Activated CD4-positive, alpha-beta T cell treated with anti-CD3 and anti-CD28 coated beads, Interleukin-2, amount 10 ng/mL, durations not matched to agents 7 days and 5 days (primary cell): ENCODE data around the gene FAM72C. TPM values are rescaled to one million over a fixed set of nuclear protein-coding genes. Genes with fewer than 3 reads are reported as not detected.
A peak's percentile ranks its signal among the peaks of the same experiment; 100 is the strongest.
"Not testable (repeated sequence)": the region's sequence is repeated elsewhere in the genome, so short reads cannot be mapped to it uniquely, and the experiment has no call there.

Source experiments
- CTCF ChIA-PET: fragments of 350-600 bp; sonication (Branson Sonifier 250); formaldehyde crosslinking; loops from one replicate; lab custom pipeline; 2021; ENCODE audit warnings: antibody characterized with exemption; lab: Charles Lee
- POLR2A ChIA-PET: fragments of 350-600 bp; sonication (Branson Sonifier 250); formaldehyde crosslinking; loops from one replicate; lab custom pipeline; 2021; ENCODE audit warnings: antibody characterized with exemption; lab: Charles Lee
- DNase-seq: peaks from one replicate; pipeline ENCODE4 v3.0.0-alpha.2; 2020
- H3K27ac Mint-ChIP-seq: one replicate; pipeline ENCODE4 v1.8.0; 2021; ENCODE audit warnings: mild to moderate bottlenecking, moderate library complexity, mixed read lengths
- H3K27me3 Mint-ChIP-seq: one replicate; pipeline ENCODE4 v1.8.0; 2021; ENCODE audit warnings: mixed read lengths
- H3K36me3 Mint-ChIP-seq: one replicate; pipeline ENCODE4 v1.8.0; 2021; ENCODE audit warnings: low read depth, mixed read lengths
- H3K4me1 Mint-ChIP-seq: one replicate; pipeline ENCODE4 v1.8.0; 2021; ENCODE audit warnings: mixed read lengths
- H3K4me3 Mint-ChIP-seq: one replicate; pipeline ENCODE4 v1.8.0; 2021; ENCODE audit warnings: mild to moderate bottlenecking, moderate library complexity, mixed read lengths
- H3K9me3 Mint-ChIP-seq: one replicate; pipeline ENCODE4 v1.8.0; 2021; ENCODE audit warnings: mixed read lengths
- total RNA-seq, 2 experiments: library from RNA; stranded (reverse); gene quantifications; one replicate each; pipeline ENCODE4 v1.2.3, GENCODE V29; 2021

FAM72C gene
- total RNA-seq, 2 experiments from 2014 or later, result 10.2 to 11.1 TPM

DNA sequence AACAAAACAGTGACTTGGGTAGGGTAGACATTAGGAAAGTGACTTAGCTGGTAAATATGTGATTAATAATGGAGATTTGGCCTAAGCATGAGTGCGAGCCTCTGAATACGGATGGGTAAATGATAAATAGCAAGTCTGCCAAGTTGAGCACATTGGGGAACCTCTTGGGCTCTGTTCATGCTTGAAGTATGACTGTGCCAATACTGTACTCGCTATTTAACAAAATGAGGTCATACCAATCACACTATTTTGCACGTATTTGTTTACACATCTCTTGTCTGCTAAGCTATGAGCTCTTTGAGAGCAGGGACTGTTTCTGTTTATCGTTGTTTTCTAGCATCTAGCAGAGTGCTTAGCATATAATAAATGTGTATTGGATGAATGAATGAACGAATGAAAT is 24.2 kb upstream of the FAM72C start:
- H3K27ac Mint-ChIP-seq, H3K4me3 Mint-ChIP-seq, CTCF ChIA-PET, H3K9me3 Mint-ChIP-seq, H3K27me3 Mint-ChIP-seq, H3K4me1 Mint-ChIP-seq, H3K36me3 Mint-ChIP-seq, POLR2A ChIA-PET, DNase-seq: not testable (repeated sequence)

DNA sequence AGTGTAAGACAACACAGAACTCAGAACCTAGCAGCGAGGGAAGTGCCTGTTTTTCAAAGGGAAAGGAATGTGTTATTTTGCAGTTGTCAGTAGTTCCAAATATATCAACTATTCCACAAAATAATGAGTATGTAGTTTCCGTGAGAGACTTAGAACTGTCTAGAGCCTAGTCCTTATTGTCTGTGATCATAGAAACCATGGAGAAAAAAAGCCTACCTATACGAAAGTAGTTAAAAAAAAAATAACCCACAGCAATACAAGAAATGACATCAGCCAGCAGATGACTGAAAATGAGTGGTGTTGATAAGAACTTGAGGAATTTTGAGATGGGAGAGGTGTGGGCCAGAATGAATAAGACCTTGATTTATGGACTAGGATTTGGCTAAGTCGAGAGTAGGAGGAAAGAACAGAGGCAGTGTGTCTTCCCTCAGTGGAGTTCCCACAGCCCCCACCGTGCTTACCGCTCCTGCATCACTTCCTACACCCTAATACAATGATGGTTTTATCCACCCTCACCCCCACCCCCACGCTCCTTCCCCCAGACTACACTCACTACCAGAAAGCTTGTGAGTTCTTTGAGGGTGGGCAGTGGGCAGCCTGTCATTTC is 21.6 kb upstream of the FAM72C start:
- CTCF ChIA-PET, H3K27me3 Mint-ChIP-seq, POLR2A ChIA-PET, H3K9me3 Mint-ChIP-seq, DNase-seq, H3K4me3 Mint-ChIP-seq, H3K36me3 Mint-ChIP-seq, H3K27ac Mint-ChIP-seq, H3K4me1 Mint-ChIP-seq: not testable (repeated sequence)

DNA sequence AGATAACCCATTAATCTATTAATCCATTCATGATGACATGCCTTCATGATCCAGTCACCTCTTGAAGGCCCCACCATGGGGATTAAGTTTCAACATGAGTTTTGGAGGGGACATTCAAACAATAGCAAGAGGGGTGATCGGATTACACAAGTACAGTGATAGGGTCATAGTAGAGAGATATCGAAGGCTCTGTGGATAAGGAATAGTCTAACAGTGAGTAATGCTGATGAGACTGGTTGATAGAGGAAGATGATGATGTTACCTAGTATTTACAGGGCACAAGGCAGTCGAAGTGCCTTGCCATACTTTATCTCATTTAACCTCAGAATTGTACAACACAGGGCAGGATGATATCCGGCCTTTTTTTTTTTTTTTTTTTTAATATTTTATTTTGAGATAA is 18.9 kb upstream of the FAM72C start:
- DNase-seq, H3K36me3 Mint-ChIP-seq, CTCF ChIA-PET, H3K4me1 Mint-ChIP-seq, H3K4me3 Mint-ChIP-seq, H3K27ac Mint-ChIP-seq, POLR2A ChIA-PET, H3K27me3 Mint-ChIP-seq, H3K9me3 Mint-ChIP-seq: not testable (repeated sequence)

DNA sequence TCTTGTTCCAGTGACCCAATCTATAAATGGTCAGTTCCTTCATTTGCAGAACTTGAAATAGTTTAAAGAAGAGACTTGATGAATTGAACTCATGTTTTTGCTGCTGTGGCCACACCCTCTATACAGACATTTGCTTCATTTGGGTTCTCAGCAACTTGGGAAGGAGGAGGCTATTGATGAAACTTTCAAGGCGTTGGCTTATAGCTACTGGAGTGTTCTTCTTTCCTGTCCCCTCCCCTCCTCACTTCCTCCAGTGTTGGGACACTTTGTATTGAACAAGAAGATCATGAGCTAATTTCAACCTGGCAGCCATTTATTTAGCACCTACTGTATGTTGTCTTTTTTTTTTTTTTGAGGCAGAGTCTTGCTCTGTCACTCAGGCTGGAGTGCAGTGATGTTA is 17.9 kb upstream of the FAM72C start:
- H3K27me3 Mint-ChIP-seq, H3K36me3 Mint-ChIP-seq, H3K4me1 Mint-ChIP-seq, CTCF ChIA-PET, POLR2A ChIA-PET, H3K9me3 Mint-ChIP-seq, DNase-seq, H3K27ac Mint-ChIP-seq, H3K4me3 Mint-ChIP-seq: not testable (repeated sequence)

DNA sequence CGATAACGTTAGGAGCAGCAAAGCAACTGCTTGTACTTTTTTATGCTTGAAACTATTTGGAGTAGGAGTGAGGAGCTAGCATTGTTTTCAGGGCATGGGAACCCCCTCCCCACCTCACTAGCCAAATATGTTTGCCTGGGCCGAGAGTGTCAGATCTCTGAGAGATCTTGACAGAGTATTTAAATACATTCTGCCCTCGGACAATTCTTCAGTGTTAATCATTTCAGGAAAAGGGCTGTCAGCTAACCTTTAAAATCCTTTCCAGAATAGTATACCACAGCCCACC is 17.6 kb upstream of the FAM72C start:
- not testable (repeated sequence) for DNase-seq, H3K27ac Mint-ChIP-seq, H3K27me3 Mint-ChIP-seq

DNA sequence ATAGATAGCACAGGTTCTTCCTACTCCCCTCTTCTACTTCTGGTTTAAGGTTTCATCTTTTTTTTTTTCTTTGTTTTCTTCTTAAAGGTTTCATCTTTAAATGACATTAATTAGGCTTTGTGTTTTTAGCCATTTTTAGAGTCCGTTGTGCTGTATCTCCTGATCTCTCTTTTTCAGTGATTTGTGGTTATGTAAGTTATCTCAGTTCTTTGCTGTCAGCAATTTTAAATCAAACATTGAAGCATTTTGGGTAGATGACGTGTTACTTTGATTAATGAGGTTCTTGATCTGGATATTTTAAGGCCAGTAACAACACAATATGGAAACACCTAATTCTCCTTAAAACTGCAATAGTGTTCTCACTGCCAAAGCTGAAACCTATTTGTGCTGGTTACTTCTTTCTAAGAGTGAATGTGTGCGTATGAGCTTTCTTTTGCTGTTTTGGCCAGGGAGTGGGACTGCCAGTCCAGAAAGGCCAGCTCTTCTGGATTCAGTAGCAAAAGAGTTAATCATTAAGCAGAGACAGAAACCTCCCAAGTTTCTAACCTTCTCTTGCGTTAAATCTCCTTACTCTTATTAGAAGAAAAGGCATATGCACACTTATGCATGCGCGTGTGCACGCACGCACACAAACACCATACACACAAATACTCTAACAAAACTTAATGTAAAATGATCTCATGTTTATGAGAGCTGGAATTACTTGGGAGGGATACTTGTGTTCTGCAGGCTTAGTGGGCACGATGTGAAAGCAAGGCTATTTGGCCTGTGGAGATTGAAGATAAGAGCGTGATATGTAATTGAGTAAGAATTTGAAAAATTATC is 17.0 kb upstream of the FAM72C start:
- H3K36me3 Mint-ChIP-seq, DNase-seq, POLR2A ChIA-PET, H3K4me1 Mint-ChIP-seq, H3K27ac Mint-ChIP-seq, CTCF ChIA-PET, H3K9me3 Mint-ChIP-seq, H3K4me3 Mint-ChIP-seq, H3K27me3 Mint-ChIP-seq: not testable (repeated sequence)

More for the DNA sequence above, 17.6 kb upstream of the FAM72C start:
- H3K4me3 Mint-ChIP-seq, H3K9me3 Mint-ChIP-seq, CTCF ChIA-PET, H3K4me1 Mint-ChIP-seq, H3K36me3 Mint-ChIP-seq, POLR2A ChIA-PET: not testable (repeated sequence)

DNA sequence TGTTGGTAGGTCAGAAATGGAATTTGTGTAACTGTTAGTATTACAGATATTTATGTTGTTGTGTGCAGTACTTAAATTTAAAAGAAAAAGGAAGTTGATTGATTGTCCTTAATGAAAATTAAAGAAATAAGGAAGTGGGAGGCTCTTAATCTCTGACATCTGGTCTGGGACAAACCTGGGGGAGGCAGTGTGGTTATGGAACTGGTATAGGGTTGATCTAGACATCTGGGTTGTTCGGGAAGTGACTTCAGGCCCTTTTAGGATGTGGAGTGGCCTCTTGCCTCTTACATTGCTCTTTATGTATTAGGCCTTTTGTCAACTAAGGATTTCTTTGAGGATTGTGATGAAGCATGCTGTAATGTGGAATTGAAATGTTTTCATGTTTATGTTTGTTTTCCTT is 16.1 kb upstream of the FAM72C start:
- DNase-seq, H3K27me3 Mint-ChIP-seq, H3K4me1 Mint-ChIP-seq, POLR2A ChIA-PET, CTCF ChIA-PET, H3K4me3 Mint-ChIP-seq, H3K36me3 Mint-ChIP-seq, H3K27ac Mint-ChIP-seq, H3K9me3 Mint-ChIP-seq: not testable (repeated sequence)

DNA sequence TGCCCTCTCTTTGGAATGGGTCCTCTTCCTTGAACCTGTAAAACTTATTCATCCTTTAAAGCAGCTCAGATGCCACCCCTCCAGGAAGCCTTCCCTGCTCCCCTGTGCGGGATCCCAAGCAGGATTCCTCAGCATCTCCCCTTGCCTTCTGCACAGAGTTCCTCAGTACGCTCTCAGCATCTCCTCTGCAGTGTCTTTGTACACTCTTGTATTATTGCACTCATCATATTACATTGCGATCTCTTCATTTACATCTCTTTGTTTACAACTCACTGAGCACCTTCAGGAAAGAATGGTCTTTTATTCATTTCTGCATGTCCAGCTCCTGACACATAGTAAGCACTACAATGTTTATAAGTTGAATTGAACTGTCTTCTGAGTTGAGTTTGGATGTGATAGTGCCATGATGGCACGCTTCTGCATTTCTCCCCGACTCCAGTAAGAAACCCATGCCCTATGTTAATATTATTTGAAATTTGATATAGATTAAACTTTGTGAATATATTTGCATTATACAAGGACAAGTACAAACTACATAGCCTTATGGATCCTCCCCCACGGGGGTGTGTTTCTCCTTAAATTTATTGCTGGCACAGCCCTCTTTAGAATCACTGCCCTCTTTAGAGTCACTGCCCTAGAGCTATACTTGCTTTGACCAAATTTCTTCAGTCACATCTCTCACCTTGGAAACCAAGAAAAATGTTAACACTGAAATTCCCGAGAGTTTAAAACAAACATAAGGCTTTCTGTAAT is 13.1 kb upstream of the FAM72C start:
- DNase-seq, CTCF ChIA-PET, H3K36me3 Mint-ChIP-seq, H3K4me3 Mint-ChIP-seq, H3K27ac Mint-ChIP-seq, POLR2A ChIA-PET, H3K4me1 Mint-ChIP-seq, H3K27me3 Mint-ChIP-seq, H3K9me3 Mint-ChIP-seq: not testable (repeated sequence)

DNA sequence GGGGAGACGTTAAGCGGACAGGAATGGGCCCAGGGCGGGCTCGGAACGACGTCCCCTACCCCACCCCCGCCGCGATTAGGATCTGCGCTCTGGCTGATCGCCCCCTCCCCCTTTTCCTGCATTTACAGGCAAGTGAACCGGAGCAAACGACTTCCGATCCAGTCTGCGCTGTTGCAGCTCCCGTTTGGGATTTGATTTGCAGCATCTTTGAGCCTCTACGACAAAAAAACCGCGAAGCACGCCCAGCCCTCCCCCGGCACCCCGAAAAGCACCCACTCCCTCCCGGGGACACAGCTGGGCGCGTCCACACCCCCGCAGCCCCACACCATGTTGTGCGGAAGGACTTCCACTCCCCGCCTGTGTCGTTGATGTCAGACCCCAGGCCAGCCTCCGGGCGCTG is 2.6 kb upstream of the FAM72C start:
- H3K27ac Mint-ChIP-seq, H3K36me3 Mint-ChIP-seq, CTCF ChIA-PET, DNase-seq, H3K9me3 Mint-ChIP-seq, POLR2A ChIA-PET, H3K4me3 Mint-ChIP-seq, H3K27me3 Mint-ChIP-seq, H3K4me1 Mint-ChIP-seq: not testable (repeated sequence)

DNA sequence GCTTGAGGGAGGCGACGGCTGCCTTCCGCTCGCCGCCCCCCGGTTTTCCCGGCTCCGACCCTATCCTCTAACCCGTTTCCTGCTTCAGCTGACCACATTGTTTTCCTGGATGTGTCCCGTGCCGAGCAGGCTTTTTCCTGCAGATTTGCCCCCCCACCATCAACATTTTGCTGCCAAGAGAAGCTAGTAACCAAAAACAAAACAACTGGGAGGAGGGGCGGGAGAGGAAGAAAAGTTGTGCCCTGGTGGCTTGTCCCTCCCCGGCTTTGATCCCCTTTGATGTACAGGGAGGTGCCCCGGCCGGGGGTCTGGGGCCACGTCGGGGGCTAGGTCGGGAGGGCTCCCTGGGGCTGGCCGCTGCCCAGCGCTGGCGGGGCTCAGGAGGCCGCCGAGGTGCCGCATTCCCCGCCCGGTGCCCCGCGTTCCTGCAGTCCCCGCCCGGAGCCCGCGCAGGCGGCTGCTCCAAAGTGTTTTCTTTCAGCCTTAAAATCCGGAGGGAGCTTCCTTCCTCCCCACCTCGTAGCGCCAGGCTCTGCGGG is 2.2 kb upstream of the FAM72C start:
- DNase-seq, result peak; percentile 5
- peak overlapping the region; percentile 60 for H3K27ac Mint-ChIP-seq
- H3K4me3 Mint-ChIP-seq, result peak overlapping the region; percentile 92
- H3K36me3 Mint-ChIP-seq, H3K4me1 Mint-ChIP-seq, H3K27me3 Mint-ChIP-seq, H3K9me3 Mint-ChIP-seq, POLR2A ChIA-PET, CTCF ChIA-PET: not testable (repeated sequence)

DNA sequence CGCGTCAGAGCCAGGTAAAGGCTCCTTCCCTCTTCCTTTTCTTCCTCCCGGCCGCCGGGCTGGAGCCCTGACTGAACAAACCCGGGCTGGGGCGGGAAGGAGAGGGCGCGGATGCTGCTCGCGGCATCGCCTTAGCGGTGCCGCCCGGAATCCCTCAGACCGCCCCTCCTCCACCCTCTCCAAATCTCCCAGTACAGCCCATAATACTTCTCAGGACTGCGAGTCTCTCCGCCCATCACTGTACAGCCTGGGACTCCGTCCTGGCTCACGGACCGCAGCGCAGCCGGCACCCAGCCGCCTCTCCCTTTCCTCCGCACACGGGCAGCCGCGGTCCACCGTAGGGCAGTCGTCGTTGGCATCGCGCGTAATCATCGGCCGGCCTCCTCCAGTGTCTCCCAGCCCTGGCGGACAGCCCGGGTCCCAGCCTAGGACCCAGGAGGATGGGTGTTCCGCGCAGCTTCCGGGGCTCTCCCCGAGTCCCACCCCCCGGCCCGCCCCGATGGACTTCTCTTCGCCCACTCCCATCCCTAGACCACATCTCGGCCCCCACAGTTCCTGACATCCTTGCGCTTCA is 1.1 kb upstream of the FAM72C start:
- H3K27me3 Mint-ChIP-seq, H3K4me1 Mint-ChIP-seq, H3K4me3 Mint-ChIP-seq, CTCF ChIA-PET, H3K27ac Mint-ChIP-seq, DNase-seq, POLR2A ChIA-PET, H3K9me3 Mint-ChIP-seq, H3K36me3 Mint-ChIP-seq: not testable (repeated sequence)

DNA sequence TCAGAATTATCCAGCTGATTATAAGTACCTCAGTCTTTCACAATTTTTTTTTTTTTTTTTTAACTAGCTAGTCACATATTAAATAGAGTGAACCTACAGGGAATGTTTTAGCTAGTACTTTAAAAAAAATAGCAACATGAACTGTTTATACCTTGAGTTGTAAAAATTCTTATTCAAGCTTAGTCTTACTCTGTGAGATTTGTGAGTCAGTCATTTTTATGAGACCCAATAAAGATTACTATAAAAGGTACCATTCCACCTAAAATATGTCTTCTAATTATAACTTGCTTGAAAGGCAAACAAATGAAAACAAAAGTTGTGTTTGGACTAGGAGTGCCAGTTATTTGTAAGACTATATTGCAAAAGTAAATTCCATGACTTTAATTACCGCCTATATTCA is 5.9 kb downstream of the FAM72C start:
- POLR2A ChIA-PET, H3K4me1 Mint-ChIP-seq, CTCF ChIA-PET, H3K27me3 Mint-ChIP-seq, DNase-seq, H3K9me3 Mint-ChIP-seq, H3K4me3 Mint-ChIP-seq, H3K27ac Mint-ChIP-seq, H3K36me3 Mint-ChIP-seq: not testable (repeated sequence)

DNA sequence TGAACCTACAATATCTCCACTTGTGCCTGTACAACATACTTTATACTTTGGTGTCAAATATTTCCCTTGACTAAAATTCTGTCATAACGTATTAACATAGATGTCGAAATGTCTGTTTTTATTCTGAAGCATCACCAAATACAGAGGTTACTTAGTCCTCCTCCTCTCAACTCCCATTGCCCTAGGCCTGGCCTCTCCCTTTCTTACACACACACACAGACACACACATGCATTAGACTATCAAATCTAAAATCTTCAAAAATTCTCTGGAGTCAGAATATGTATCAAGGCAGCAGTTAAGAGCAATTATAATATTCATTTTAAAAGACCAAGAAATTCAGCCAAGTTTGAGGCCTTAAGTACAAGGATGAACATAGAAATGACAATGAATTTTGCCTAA is 7.5 kb downstream of the FAM72C start:
- H3K36me3 Mint-ChIP-seq, DNase-seq, H3K9me3 Mint-ChIP-seq, H3K4me1 Mint-ChIP-seq, H3K27me3 Mint-ChIP-seq, POLR2A ChIA-PET, H3K4me3 Mint-ChIP-seq, H3K27ac Mint-ChIP-seq, CTCF ChIA-PET: not testable (repeated sequence)
